Suprapubic skin (tissue), 4 donors: ENCODE measurements around the gene SNRPA1.

Experiments
- CTCF ChIP-seq, 2 donors: fragments of 200-600 bp in 1 of 2; fragments of 450-650 bp in 1 of 2; sonication (generic) in 1 of 2; IDR thresholded peaks; one replicate each; pipeline ENCODE4 v1.5.1; 2016 to 2019; ENCODE audit warnings: antibody characterized with exemption in 2 of 2, mild to moderate bottlenecking in 1 of 2, moderate library complexity in 1 of 2
- POLR2A ChIP-seq, 2 donors: fragments of 450-650 bp; IDR thresholded peaks; one replicate each; pipeline ENCODE4 v1.6.1; 2017; ENCODE audit warnings: antibody characterized with exemption in 2 of 2, mild to moderate bottlenecking in 2 of 2, moderate library complexity in 2 of 2
- POLR2AphosphoS5 ChIP-seq, 3 donors: sonication (generic); formaldehyde crosslinking; IDR thresholded peaks; one replicate each; pipeline ENCODE4 v1.6.1; 2017; ENCODE audit warnings: antibody characterized with exemption in 3 of 3

- peak; percentile 36 to 61 for TF ChIP-seq CTCF (IDR thresholded peaks at IDR 0.05)
- no peak for TF ChIP-seq POLR2A (IDR thresholded peaks at IDR 0.05)
- TF ChIP-seq POLR2AphosphoS5 (IDR thresholded peaks at IDR 0.05): no peak
Measured at GRCh38 chr15:101288905-101289513, 6.0 kb downstream of the SNRPA1 start.
